ENCODE results near the gene CNIH2. TPM values are rescaled to one million over a fixed set of nuclear protein-coding genes. Genes with fewer than 3 reads are reported as not detected.

Gene CNIH2
- total RNA-seq, 6 experiments from 2014 or later, result 0.73 to 1.9 (median 1.1) TPM

- H3K36me3 Mint-ChIP-seq (ENCODE audit: low read depth), result no peaks in the 10 kb centered on the region
- H3K4me3 Mint-ChIP-seq, result no peak overlapping the region
Observed at GRCh38 chr11:66293777-66294625, 16.0 kb downstream of the CNIH2 start.

GRCh38 chr11:66294626-66295620, 16.9 kb downstream of the CNIH2 start:
- H3K36me3 Mint-ChIP-seq (ENCODE audit: low read depth), result no peaks in the 10 kb centered on the region
- H3K27me3 Mint-ChIP-seq (ENCODE audit: insufficient read depth), result peaks cover 15% of the 10 kb centered on the region
- peaks cover 12% of the 10 kb centered on the region for H3K4me1 Mint-ChIP-seq (ENCODE audit: low read depth)
- no peak for TF ChIP-seq CTCF (IDR thresholded peaks at IDR 0.05)
- H3K9me3 Mint-ChIP-seq, result no peaks in the 10 kb centered on the region
- H3K27ac Mint-ChIP-seq, result no peak overlapping the region
- H3K4me3 Mint-ChIP-seq, result no peak overlapping the region
- no peak for DNase-seq

More at GRCh38 chr11:66293777-66294625, 16.0 kb downstream of the CNIH2 start:
- peaks cover 18% of the 10 kb centered on the region for H3K27me3 Mint-ChIP-seq (ENCODE audit: insufficient read depth)
- H3K9me3 Mint-ChIP-seq, result no peaks in the 10 kb centered on the region
- peaks cover 19% of the 10 kb centered on the region for H3K4me1 Mint-ChIP-seq (ENCODE audit: low read depth)
- H3K27ac Mint-ChIP-seq, result no peak overlapping the region
- no peak for TF ChIP-seq CTCF (IDR thresholded peaks at IDR 0.05)
- DNase-seq, result no peak

GRCh38 chr11:66297610-66298009, 19.6 kb downstream of the CNIH2 start:
- Mint-ChIP-seq H3K27me3 (ENCODE audit: insufficient read depth) (peaks cover 14% of the 10 kb centered on the region), H3K4me1 (ENCODE audit: low read depth) (no peaks in the 10 kb centered on the region), H3K9me3 (no peaks in the 10 kb centered on the region), H3K27ac (no peak overlapping the region), H3K36me3 (ENCODE audit: low read depth) (no peaks in the 10 kb centered on the region), H3K4me3 (no peak overlapping the region)
- DNase-seq, result no peak
- no peak for TF ChIP-seq CTCF (IDR thresholded peaks at IDR 0.05)

GRCh38 chr11:66299186-66299585, 21.2 kb downstream of the CNIH2 start:
- DNase-seq, result no peak
- TF ChIP-seq CTCF (IDR thresholded peaks at IDR 0.05), result no peak
- Mint-ChIP-seq H3K36me3 (ENCODE audit: low read depth) (no peaks in the 10 kb centered on the region), H3K9me3 (no peaks in the 10 kb centered on the region), H3K4me3 (no peak overlapping the region), H3K27ac (no peak overlapping the region), H3K4me1 (ENCODE audit: low read depth) (no peaks in the 10 kb centered on the region), H3K27me3 (ENCODE audit: insufficient read depth) (peaks cover 13% of the 10 kb centered on the region)

GRCh38 chr11:66302656-66303055, 24.7 kb downstream of the CNIH2 start:
- Mint-ChIP-seq H3K4me3 (no peak overlapping the region), H3K4me1 (ENCODE audit: low read depth) (no peaks in the 10 kb centered on the region), H3K36me3 (ENCODE audit: low read depth) (no peaks in the 10 kb centered on the region), H3K9me3 (no peaks in the 10 kb centered on the region), H3K27me3 (ENCODE audit: insufficient read depth) (peaks cover 12% of the 10 kb centered on the region), H3K27ac (no peak overlapping the region)
- DNase-seq, result no peak
- no peak for TF ChIP-seq CTCF (IDR thresholded peaks at IDR 0.05)

Data from HFFc6 (cell line).